ENCODE data around the gene ZNF436. TPM values are rescaled to one million over a fixed set of nuclear protein-coding genes. Genes with fewer than 3 reads are reported as not detected.
A peak's percentile ranks its signal among the peaks of the same experiment; 100 is the strongest.

ZNF436 gene
- total and polyA plus RNA-seq, 2 of the 13 experiments (the other 11 are each of a cell fraction or from before 2014, with no cell fraction given): 4.3 to 9.9 TPM

GRCh38 chr1:23344111-23344986, 25.3 kb downstream of the ZNF436 start, which contains the start of gene HNRNPR (continued):
- TF ChIP-seq NR2F1 (CRISPR knock-in tag; IDR thresholded peaks at IDR 0.05): no peak; a peak in 1 of 4 replicates
- no peak for TF ChIP-seq SNRNP70 (IDR thresholded peaks at IDR 0.05; ENCODE audit: low read depth, low read length)
- peak; percentile 65 to 66; a peak in 3 of 4 replicates for TF ChIP-seq HMGXB4 (CRISPR knock-in tag; IDR thresholded peaks at IDR 0.05; ENCODE audit: borderline replicate concordance in 1 of 2, low read depth in 1 of 2)
- TF ChIP-seq, protein P1, sequence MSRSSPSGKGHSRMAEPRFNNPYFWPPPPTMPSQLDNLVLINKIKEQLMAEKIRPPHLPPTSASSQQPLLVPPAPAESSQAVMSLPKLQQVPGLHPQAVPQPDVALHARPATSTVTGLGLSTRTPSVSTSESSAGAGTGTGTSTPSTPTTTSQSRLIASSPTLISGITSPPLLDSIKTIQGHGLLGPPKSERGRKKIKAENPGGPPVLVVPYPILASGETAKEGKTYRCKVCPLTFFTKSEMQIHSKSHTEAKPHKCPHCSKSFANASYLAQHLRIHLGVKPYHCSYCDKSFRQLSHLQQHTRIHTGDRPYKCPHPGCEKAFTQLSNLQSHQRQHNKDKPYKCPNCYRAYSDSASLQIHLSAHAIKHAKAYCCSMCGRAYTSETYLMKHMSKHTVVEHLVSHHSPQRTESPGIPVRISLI (CRISPR knock-in tag; IDR thresholded peaks at IDR 0.05; ENCODE audit: borderline replicate concordance): no peak
- peak; percentile 4; the same call in 1 of the 2 replicates for TF ChIP-seq AHR (CRISPR knock-in tag; IDR thresholded peaks at IDR 0.05)
- no peak for TF ChIP-seq NFIB (CRISPR knock-in tag; IDR thresholded peaks at IDR 0.05; ENCODE audit: borderline replicate concordance)
- 0 out of 2 replicates have a peak, but pooled peaks have one; percentile 15 for TF ChIP-seq ZNF34 (CRISPR knock-in tag; IDR thresholded peaks at IDR 0.05; ENCODE audit: borderline replicate concordance)
- peak; percentile 55 for TF ChIP-seq TAF15 (IDR thresholded peaks at IDR 0.05; ENCODE audit: low read depth, low read length, poor library complexity, severe bottlenecking)
- TF ChIP-seq ZNF296 (CRISPR knock-in tag; conservative IDR thresholded peaks at IDR 0.05): no peak
- TF ChIP-seq SYNCRIP (IDR thresholded peaks at IDR 0.05; ENCODE audit: insufficient read depth, low read depth, low read length): no peak
- TF ChIP-seq ZIK1 (CRISPR knock-in tag; IDR thresholded peaks at IDR 0.05; ENCODE audit: borderline replicate concordance, low read depth): peak; percentile 67
- TF ChIP-seq TP53 (CRISPR knock-in tag; conservative IDR thresholded peaks at IDR 0.05): no peak
- no peak for TF ChIP-seq ZNF496 (CRISPR knock-in tag; IDR thresholded peaks at IDR 0.05; ENCODE audit: insufficient replicate concordance)
- TF ChIP-seq ZFP90 (CRISPR knock-in tag; IDR thresholded peaks at IDR 0.05; ENCODE audit: borderline replicate concordance): no peak
- peak; percentile 89 for TF ChIP-seq SP4 (CRISPR knock-in tag; IDR thresholded peaks at IDR 0.05)
- TF ChIP-seq, protein P2, sequence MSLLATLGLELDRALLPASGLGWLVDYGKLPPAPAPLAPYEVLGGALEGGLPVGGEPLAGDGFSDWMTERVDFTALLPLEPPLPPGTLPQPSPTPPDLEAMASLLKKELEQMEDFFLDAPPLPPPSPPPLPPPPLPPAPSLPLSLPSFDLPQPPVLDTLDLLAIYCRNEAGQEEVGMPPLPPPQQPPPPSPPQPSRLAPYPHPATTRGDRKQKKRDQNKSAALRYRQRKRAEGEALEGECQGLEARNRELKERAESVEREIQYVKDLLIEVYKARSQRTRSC (CRISPR knock-in tag; IDR thresholded peaks at IDR 0.05; ENCODE audit: low read depth): no peak
- 0 out of 2 replicates have a peak, but pooled peaks have one; percentile 17 for TF ChIP-seq FOXJ3 (CRISPR knock-in tag; IDR thresholded peaks at IDR 0.05; ENCODE audit: borderline replicate concordance)
- TF ChIP-seq ELF3 (CRISPR knock-in tag; IDR thresholded peaks at IDR 0.05): peak; percentile 45; the same call in 1 of the 2 replicates
- TF ChIP-seq FIP1L1 (IDR thresholded peaks at IDR 0.05; ENCODE audit: borderline replicate concordance, insufficient read depth, low read depth, low read length): no peak
- TF ChIP-seq THAP11 (CRISPR knock-in tag; IDR thresholded peaks at IDR 0.05): peak; percentile 76
- no peak for TF ChIP-seq CAMTA2 (CRISPR knock-in tag; IDR thresholded peaks at IDR 0.05; ENCODE audit: borderline replicate concordance)
- TF ChIP-seq CBX1 (IDR thresholded peaks at IDR 0.05; ENCODE audit: low read depth): no peak
- no peak for TF ChIP-seq ZNF841 (CRISPR knock-in tag; IDR thresholded peaks at IDR 0.05; ENCODE audit: borderline replicate concordance)
- no peak for TF ChIP-seq ZNF782 (CRISPR knock-in tag; IDR thresholded peaks at IDR 0.05; ENCODE audit: borderline replicate concordance)

Measured in HepG2 (cell line).